ENCODE measurements around the gene CSPG4. TPM values are rescaled to one million over a fixed set of nuclear protein-coding genes. Genes with fewer than 3 reads are reported as not detected.

The CSPG4 gene
- polyA plus RNA-seq, 1 experiment: 24.1 TPM

GRCh38 chr15:75725006-75725718, 12.5 kb upstream of the CSPG4 start:
- CTCF ChIA-PET: interaction anchor here (0.8 to 4.2 kb wide), 5 partner anchors 8 to 82 kb away, joined by 3 to 19 read pairs (median 5); no protein-coding TSS in a partner anchor
- H3K27me3 ChIP-seq (ENCODE audit: control insufficient read depth, insufficient read depth, low read length): no peaks in the 10 kb centered on the region
- no peak for TF ChIP-seq CTCF (IDR thresholded peaks at IDR 0.05; ENCODE audit: insufficient read depth, low read depth, low read length)
- H3K36me3 ChIP-seq (ENCODE audit: control insufficient read depth, insufficient read depth, low read length): no peaks in the 10 kb centered on the region
- POLR2A ChIA-PET: no interaction called here
- H3K4me3 ChIP-seq (ENCODE audit: low read depth, low read length): no peak overlapping the region
- DNase-seq (ENCODE audit: low read depth): no peak

DNA sequence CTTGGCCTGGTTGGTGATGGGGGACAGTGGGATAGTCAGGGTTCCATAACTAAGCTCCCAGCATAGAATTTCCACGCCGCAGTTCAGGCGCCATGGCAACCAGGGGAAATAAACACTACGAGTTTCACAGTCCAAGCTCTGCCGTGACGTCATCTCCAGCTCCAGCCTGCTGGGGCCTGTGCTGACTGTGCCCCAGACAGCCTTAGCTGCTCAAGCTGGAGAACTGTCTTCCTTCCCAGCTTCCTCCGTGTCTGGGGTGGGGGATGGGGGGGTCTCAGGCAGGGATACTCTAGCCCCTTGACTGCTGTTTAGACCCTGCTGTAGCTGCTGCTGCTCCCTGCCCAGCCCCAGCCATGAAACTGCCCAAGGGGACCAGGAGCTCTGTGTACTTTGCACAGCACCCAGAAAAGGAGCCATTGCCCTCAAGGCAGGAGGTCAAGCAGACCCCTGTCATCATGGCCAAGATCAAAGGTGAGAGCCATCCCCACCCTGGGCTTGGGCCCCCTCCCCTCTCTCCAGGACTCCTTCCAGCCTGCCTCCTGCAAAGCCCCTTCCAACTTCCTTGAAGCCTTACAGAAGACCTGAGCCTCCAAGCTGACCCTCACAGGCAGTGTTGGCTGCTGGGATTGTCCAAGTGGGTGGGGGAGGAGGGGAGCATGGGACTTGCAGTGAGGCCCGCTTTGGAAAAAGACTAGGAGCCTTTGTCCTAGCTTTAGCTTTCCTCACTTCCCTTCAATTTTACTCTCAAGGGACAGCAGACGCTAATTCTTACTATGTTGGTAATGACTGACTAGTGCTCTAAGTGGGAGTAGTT, 11.4 kb upstream of the CSPG4 start:
- peak; percentile 74 for DNase-seq (ENCODE audit: low read depth)
- TF ChIP-seq CTCF (IDR thresholded peaks at IDR 0.05; ENCODE audit: insufficient read depth, low read depth, low read length): no peak
- ChIA-PET POLR2A (no interaction called here), CTCF (interaction anchor here (0.8 to 4.2 kb wide), 7 partner anchors 9 to 83 kb away, joined by 3 to 19 read pairs (median 5); no protein-coding TSS in a partner anchor)
- no peaks in the 10 kb centered on the region for H3K36me3 ChIP-seq (ENCODE audit: control insufficient read depth, insufficient read depth, low read length)
- no peak overlapping the region for H3K4me3 ChIP-seq (ENCODE audit: low read depth, low read length)
- H3K27me3 ChIP-seq (ENCODE audit: control insufficient read depth, insufficient read depth, low read length): no peaks in the 10 kb centered on the region

DNA sequence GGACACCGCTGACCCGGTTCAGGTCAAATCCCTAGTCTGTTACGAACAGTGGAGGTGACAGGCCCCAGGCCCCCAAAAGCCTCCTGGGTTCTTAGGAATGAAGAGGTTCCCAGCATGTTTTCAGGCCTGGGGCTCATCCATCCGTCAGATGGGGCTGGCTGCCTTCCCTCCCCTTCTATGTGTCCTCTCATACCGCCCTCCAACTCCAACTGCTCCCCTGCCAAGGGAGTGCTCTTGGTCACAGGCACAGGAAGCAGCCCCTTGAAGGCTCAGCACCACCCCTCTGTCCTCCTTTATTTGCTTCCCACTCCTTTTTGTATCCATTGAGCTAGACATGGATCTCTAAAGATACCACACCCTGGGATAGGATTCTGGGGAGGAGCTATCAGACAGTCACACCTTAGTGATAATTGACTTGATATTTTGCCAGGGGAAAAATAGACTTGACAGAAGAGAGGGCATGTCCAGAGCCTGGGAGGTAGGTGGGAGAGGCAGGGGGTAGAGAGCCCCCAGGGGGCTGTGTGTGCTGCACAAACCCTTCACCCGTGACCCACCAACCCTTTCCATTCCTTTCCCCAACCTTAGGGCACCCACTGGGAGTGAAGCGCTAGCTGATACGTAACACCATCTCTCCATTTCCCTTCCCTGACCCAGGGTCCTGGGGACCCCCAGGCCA, 10.7 kb upstream of the CSPG4 start:
- DNase-seq (ENCODE audit: low read depth): no peak
- no peak overlapping the region for H3K4me3 ChIP-seq (ENCODE audit: low read depth, low read length)
- ChIA-PET CTCF (interaction anchor here (0.8 to 4.2 kb wide), 8 partner anchors 9 to 83 kb away, joined by 3 to 19 read pairs (median 4); no protein-coding TSS in a partner anchor), POLR2A (no interaction called here)
- no peaks in the 10 kb centered on the region for H3K36me3 ChIP-seq (ENCODE audit: control insufficient read depth, insufficient read depth, low read length)
- TF ChIP-seq CTCF (IDR thresholded peaks at IDR 0.05; ENCODE audit: insufficient read depth, low read depth, low read length): no peak
- no peaks in the 10 kb centered on the region for H3K27me3 ChIP-seq (ENCODE audit: control insufficient read depth, insufficient read depth, low read length)

DNA sequence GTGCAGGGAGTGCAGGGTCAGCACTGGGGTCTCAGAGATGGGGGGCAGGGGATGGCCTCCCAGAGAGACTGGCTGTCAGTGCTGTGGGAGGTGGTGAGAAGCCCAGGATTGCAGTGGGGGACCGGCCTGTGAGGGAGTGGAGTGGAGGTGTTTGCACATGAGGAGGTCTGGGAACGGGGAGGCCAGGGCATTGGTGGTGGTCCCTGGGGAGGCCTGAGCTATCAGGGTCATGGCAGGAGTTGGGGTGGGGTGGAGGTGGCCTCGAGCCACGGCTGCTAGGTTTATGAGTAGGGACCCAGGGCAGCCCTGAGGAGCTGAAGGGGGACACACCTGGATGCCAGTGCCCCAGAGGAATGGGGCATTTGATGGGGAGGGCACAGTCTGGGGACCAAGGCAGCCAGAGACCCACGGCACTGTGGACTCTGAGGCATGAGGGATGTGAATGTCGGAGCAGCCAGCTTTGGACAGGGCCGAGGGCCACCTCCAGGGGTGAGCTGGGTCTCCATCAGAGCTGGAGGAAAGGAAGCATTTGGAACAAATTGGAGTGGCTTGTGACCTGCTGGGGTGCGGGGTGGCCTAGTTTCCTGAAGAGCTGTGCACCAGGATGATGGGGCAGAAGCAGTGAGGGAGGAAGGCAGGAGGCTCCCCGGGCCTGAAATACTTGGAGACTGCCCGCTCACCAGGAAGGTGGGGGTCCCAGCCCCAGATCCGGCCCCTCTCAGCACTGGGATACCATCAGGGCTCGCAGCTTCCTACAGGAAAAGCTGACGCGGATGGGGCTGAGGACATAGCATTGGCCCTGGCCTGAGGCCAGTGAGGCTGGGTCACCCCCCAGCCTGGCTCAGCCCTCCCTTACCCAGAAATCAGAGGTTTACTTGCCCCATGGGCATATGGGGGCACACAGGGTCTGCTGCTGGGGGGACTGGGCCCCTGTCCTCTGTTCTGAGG, 9.5 kb upstream of the CSPG4 start:
- POLR2A ChIA-PET: no interaction called here
- no peak overlapping the region for H3K4me3 ChIP-seq (ENCODE audit: low read depth, low read length)
- DNase-seq (ENCODE audit: low read depth): no peak
- TF ChIP-seq CTCF (IDR thresholded peaks at IDR 0.05; ENCODE audit: insufficient read depth, low read depth, low read length): no peak
- no peaks in the 10 kb centered on the region for H3K36me3 ChIP-seq (ENCODE audit: control insufficient read depth, insufficient read depth, low read length)
- no peaks in the 10 kb centered on the region for H3K27me3 ChIP-seq (ENCODE audit: control insufficient read depth, insufficient read depth, low read length)
- CTCF ChIA-PET: interaction anchor here (0.8 to 1.2 kb wide), 2 partner anchors 10 to 80 kb away, joined by 3 to 6 read pairs; no protein-coding TSS in a partner anchor

Data from BJ (cell line).